Globus pallidus (tissue), 1 donor: ENCODE results near the gene TMEM108.
"Not testable (repeated sequence)": the region's sequence is repeated elsewhere in the genome, so short reads cannot be mapped to it uniquely, and the experiment has no call there.

ENCODE experiments used
- DNase-seq: peaks from one replicate; pipeline ENCODE4 v3.0.0-alpha.2; 2015; ENCODE audit warnings: low spot score

TMEM108 gene

DNA sequence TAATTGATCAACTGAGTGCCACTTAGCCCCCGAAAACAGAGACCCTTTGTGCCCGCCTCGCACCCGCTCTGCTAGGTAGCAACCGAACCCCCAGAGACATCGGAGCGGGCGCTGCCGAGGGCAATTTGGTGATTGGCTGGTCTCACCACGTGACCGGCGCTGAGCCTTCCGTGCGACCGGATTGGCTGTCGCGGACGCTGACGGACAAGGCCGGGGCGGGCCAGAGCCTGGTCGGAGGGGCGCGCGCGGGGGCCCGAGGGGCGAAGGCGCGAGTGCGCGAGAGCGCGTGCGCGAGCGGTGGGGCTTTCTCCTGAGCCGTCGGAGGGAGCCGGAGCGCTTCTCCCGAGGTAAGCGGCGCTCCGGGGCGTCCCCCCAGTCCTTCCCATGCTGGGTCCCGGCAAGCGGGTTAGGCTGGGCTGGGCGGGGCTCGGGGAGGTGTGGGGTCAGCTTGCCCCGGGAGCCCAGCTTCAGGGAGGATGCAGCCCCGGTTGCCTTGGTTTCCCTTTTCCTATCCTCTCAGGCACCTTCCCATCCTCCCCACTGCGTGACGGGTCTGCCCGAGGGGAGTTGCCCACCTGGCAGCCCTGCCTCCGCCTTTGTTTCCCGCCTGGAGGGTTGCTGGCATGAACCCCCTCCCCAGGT lies at the start of gene TMEM108:
Gene TMEM108, plus strand, starts transcription at position 303 of the 642 bp plus-strand sequence.
- DNase-seq, result peak; percentile 87

GRCh38 chr3:132995971-132996370 lies 42.2 kb upstream of the TMEM108 start:
- DNase-seq, result no peak

DNA sequence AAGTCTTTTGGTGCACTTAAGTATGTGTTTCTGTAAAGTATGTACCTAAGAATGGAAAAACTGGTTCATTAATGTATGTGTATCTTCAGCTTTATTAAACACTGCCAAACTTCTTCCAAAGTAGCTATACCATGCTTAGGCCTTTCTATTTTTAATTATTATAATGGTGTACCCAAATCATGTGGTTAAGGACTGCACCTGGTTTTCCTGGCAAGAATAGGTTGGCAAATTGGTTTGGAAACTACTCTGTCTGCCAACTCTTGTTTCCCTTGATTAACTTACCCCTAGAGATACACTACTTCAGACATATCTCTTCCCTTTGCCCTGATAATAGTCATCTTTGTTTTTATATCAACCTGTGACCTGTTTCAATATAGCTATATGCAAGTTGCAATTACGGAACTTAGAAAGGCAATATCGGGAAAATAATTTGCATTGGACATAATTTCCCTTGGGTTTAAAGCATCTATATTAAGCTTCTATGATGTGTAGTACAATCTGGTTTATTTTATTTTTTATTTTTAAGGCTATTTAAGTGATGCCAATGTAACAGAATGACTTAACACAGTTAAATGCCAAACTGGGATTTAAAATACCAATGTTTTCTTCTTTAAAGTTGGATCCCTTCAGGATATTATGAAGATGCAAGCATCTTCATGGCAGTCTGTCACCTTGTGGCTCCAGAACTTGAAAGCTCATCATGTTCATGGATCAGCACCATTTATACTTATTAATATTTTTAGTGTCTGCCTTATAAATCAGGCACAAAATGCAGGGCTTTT lies 40.6 kb upstream of the TMEM108 start:
- DNase-seq, result no peak

DNA sequence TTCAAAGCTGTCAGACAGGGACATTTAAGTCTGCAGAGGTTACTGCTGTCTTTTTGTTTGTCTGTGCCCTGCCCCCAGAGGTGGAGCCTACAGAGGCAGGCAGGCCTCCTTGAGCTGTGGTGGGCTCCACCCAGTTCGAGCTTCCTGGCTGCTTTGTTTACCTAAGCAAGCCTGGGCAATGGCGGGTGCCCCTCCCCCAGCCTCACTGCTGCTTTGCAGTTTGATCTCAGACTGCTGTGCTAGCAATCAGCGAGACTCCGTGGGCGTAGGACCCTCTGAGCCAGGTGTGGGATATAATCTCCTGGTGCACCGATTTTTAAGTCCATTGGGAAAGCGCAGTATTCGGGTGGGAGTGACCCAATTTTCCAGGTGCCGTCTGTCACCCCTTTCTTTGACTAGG lies 33.2 kb upstream of the TMEM108 start:
- DNase-seq, result not testable (repeated sequence)

- DNase-seq, result no peak
These were observed 30.6 kb upstream of the TMEM108 start for GRCh38 chr3:133007601-133008000.

GRCh38 chr3:133014325-133014724 lies 23.9 kb upstream of the TMEM108 start:
- no peak for DNase-seq

GRCh38 chr3:133015573-133015972 lies 22.6 kb upstream of the TMEM108 start:
- not testable (repeated sequence) for DNase-seq

- no peak for DNase-seq
These were observed 21.3 kb upstream of the TMEM108 start for GRCh38 chr3:133016838-133017309.

- DNase-seq, result no peak
These were observed 19.3 kb upstream of the TMEM108 start for GRCh38 chr3:133018921-133019320.

DNA sequence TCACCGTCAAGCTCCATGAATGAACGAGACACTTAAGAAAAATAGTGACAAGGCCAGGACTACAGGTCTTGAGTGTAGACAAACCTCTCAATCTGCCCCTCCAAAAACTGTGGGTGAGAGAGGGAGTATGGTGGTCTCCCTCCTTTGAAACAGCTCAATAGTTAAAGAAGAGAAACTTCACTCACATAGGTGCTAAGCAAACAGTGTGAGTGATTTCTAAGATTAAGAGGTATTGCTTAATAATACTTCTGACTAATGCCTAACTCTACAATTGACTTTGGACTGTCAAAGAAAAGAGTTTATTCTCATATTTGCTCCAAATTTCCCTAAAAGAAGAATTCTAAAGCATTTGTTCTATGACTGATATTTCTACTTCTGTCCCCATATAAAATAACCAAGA lies 17.0 kb upstream of the TMEM108 start:
- no peak for DNase-seq

- DNase-seq, result no peak
These were observed 14.8 kb upstream of the TMEM108 start for GRCh38 chr3:133023362-133023761.

DNA sequence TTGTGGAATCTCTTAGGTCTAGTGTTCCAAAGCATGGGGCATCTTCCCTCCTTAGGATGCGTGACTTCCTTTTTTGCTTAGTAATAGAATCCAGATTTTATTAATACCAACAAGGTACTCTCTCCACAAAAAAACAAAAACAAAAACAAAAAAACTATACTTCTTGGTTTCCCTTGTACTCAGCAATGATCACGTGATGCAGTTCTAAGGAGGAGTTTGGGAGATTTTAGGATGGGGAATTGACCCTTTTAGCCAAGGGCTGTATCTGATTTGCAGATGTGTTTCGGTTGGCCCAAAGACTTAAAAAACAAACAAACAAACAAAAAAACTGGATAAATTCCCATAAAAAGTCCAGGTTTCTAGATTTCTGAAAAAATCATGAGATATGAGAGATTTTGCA lies 12.6 kb upstream of the TMEM108 start:
- DNase-seq, result no peak

GRCh38 chr3:133032301-133032700 lies 5.9 kb upstream of the TMEM108 start:
- no peak for DNase-seq

DNA sequence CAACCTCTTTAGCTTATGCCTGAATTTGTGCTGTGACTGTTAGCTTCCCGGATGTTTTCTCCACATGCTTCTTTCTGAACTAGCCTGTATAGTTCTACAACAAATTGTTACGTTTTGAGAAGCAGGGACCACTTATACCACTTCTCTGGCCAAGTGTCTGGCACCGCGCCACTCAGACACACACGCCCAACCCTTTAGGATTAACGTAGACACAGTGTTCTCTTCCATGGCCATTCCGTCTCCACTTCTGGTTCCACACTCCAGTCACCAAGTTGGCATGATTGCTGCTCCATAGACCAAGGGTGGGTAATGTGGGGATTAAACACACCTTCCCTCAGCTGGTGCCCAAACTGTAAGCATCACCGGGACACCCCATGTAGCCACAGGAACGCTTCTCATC lies 755 bp upstream of the TMEM108 start:
- DNase-seq, result no peak

DNA sequence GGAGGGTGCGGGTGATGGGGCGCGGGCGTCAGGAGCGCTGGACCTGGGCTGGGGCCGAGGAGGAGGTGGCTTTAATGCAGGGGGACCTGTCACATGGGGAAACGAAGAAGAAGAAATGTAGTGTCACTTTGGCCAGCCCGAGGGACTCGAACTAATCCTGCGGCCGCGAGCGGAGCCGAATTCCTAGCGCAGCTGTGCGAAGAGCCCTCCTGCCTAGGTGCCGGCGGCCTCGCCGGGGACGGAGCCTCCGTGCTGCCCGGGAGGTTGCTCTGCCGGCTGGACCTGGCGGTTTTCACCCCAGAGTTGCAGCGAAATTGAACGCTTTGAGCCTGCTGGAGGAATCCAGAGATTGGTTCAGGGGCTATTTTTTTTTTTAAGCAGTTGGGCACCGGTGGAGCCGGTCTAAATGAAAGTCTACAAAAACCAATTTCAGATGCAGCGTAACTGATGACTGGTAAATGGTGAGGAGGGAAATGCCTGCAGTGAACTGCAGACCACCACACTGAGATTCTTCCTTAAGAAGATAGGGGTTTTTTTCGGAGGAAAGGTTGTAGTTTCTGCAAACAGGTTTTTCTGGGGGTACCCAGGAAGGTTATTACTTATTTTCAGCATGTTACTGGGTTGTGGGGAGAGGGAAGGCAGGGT lies 662 bp downstream of the TMEM108 start:
- DNase-seq, result peak; percentile 20

DNA sequence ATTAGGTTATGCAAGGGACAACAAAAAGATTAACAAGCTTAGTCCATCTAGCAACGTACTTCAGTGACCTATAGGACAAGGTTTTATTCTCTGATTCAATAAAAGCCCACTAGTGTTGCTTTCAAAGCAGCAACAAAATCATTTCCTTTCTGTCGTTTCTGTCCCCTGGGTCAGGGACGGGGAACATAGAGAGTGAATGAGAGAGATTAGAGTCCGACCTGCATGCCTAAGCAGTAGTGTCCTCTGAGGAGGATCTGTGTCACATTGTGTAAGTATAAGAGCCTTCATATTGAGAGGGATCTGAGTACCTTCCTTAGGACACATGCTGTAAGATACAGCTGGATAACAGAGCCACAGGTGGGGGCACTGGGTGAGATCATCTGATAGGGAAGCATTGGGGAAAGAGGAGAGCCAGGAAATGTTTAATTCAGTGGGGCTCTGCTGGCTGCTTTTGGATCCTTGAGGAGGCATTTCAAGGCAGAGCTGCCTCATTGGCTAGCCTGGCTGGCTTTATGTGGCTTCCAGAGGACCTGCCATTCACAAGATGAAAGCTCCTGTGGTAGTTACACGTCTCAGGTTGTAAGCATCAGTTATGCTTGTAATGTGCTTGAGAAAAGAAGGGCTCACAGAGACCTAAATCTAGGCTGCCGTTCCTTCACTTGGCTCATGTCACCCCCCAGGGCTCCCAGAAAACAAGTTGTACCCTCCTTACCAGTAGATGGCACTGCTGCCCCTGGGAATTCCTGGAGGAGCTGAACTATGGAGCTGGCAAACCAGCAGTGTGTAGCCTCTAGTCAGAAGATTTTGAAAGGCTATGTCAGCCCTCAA lies 2.7 kb downstream of the TMEM108 start:
- peak; percentile 82 for DNase-seq

GRCh38 chr3:133041524-133041829 lies 3.3 kb downstream of the TMEM108 start:
- no peak for DNase-seq

DNA sequence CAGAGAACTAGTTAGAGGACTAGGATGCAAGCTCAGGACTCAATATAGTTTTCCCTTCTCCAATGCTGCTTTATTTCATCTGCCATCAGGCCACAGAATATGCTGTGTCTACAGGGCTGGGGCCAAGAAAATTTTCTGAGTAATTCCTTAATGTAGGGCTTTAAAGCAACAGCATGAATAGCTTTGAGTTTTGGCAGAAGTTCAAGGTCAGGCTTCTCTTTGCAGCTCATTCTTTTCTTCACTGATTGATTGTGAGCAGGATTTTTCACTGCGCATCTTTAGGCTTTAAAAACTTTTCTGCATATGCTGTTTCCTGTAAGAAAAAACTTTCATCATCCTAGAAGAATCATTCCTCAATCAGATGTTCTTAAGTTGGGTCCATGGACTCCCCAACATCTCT lies 4.6 kb downstream of the TMEM108 start:
- DNase-seq, result no peak

GRCh38 chr3:133047980-133048379 lies 9.8 kb downstream of the TMEM108 start:
- DNase-seq, result no peak

DNA sequence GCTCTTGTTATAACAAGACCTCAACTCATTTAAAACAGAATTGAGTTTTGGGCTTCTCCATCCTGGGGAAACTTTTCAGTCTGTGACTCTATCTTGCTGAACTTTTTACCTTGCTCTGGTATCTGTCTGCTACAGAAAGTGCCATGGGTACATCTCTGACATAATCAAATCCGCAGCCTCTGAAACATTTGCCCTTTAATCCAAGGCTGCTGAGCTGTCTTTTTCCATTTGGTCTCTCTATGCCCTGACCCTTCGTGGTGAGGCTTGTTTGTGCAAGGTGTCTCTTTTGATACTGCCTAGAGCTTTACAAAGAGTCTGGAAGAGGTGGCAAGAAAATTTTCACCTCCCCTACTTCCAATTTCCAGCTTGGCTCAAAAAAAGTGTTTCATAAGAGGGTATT lies 11.3 kb downstream of the TMEM108 start:
- DNase-seq, result no peak

DNA sequence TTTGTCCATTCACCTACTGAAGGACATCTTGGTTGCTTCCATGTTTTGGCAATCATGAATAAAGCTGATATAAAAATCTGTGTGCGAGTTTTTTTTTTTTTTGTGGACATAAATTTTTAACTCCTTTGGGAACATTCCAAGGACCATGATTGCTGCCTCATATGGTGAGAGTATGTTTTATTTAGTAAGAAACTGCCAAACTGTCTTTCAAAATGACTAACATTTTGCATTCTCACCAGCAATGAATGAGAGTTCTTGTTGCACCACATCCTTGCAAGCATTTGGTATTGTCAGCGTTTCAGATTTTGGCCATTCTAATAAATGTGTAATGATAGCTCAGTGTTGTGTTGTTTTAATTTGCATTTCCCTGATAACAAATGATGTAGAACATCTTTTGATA lies 12.7 kb downstream of the TMEM108 start:
- DNase-seq, result no peak

DNA sequence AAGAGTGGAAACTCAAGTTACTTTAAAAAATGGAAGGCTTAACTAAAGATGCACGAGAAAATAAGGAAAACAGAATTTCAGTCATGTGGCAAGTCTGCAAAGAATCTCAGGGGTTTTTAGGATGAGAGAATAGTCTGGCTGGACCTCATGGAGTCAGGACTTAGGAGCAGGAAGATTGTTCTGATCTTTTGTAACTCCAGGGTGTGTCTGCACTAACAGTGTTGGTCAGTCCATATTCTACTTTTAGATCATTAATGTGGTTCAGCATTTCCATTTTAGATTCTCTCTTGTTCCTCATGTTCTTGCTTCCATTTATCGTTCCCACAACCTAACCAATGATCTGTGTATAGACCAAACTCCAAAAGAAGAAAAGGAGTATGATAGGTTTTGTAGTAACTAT lies 15.3 kb downstream of the TMEM108 start:
- no peak for DNase-seq
